H9 (cell line): ENCODE results near the gene ELAVL1. TPM values are rescaled to one million over a fixed set of nuclear protein-coding genes. Genes with fewer than 3 reads are reported as not detected.

Experiments
- DNase-seq: peaks from one replicate; pipeline ENCODE4 v3.0.0-alpha.2; 2017
- H2AFZ ChIP-seq: one replicate; pipeline ENCODE4 v1.6.1; 2013; ENCODE audit warnings: mild to moderate bottlenecking, low read length, control low read depth, moderate library complexity
- H2AK5ac ChIP-seq: 2 replicates; pipeline ENCODE4 v1.6.1; 2013; ENCODE audit warnings: low read length, control low read depth, mixed read lengths; ENCODE audit not compliant: insufficient read length
- H2BK120ac ChIP-seq: one replicate; pipeline ENCODE4 v1.6.1; 2013; ENCODE audit warnings: low read depth, mild to moderate bottlenecking, low read length, control low read depth, inconsistent platforms; ENCODE audit not compliant: poor library complexity, severe bottlenecking
- H2BK12ac ChIP-seq: 2 replicates; pipeline ENCODE4 v1.6.1; 2013; ENCODE audit warnings: low read length, control low read depth, mixed read lengths, low read depth; ENCODE audit not compliant: insufficient read length
- H2BK15ac ChIP-seq: 2 replicates; pipeline ENCODE4 v1.6.1; 2013; ENCODE audit warnings: low read depth, low read length, control low read depth
- H2BK20ac ChIP-seq: one replicate; pipeline ENCODE4 v1.6.1; 2013; ENCODE audit warnings: low read depth, mild to moderate bottlenecking, low read length, control low read depth, inconsistent platforms; ENCODE audit not compliant: poor library complexity, severe bottlenecking
- H2BK5ac ChIP-seq: 2 replicates; pipeline ENCODE4 v1.6.1; 2013; ENCODE audit warnings: low read length, control low read depth, mixed read lengths; ENCODE audit not compliant: insufficient read length
- H3K14ac ChIP-seq: 2 replicates; pipeline ENCODE4 v1.6.1; 2013; ENCODE audit warnings: low read length, control low read depth; ENCODE audit not compliant: insufficient read depth
- H3K18ac ChIP-seq: 2 replicates; pipeline ENCODE4 v1.6.1; 2013; ENCODE audit warnings: low read depth, mild to moderate bottlenecking, mixed read lengths, low read length, control low read depth; ENCODE audit not compliant: insufficient read length
- H3K23ac ChIP-seq: 2 replicates; pipeline ENCODE4 v1.6.1; 2013; ENCODE audit warnings: low read length, control low read depth, mixed read lengths, low read depth; ENCODE audit not compliant: insufficient read length
- H3K23me2 ChIP-seq: 2 replicates; pipeline ENCODE4 v1.6.1; 2013; ENCODE audit warnings: low read depth, mild to moderate bottlenecking, mixed read lengths, low read length, control low read depth; ENCODE audit not compliant: insufficient read length, poor library complexity, severe bottlenecking
- H3K27ac ChIP-seq: 2 replicates; pipeline ENCODE4 v1.5.1; 2013; ENCODE audit warnings: low read length, control low read depth, mixed read lengths, low read depth; ENCODE audit not compliant: insufficient read length
- H3K27me3 ChIP-seq: 2 replicates; pipeline ENCODE4 v1.6.1; 2013; ENCODE audit warnings: low read length, control low read depth, inconsistent platforms; ENCODE audit not compliant: insufficient read depth
- H3K4ac ChIP-seq: 2 replicates; pipeline ENCODE4 v1.6.1; 2013; ENCODE audit warnings: low read depth, mild to moderate bottlenecking, control low read depth, inconsistent platforms, low read length, moderate library complexity
- H3K4me1 ChIP-seq: 2 replicates; pipeline ENCODE4 v1.6.1; 2013; ENCODE audit warnings: low read length, control low read depth, inconsistent platforms; ENCODE audit not compliant: insufficient read depth
- H3K4me2 ChIP-seq: 2 replicates; pipeline ENCODE4 v1.6.1; 2013; ENCODE audit warnings: low read length, control low read depth, mixed read lengths; ENCODE audit not compliant: insufficient read length, insufficient read depth
- H3K56ac ChIP-seq: 2 replicates; pipeline ENCODE4 v1.6.1; 2013; ENCODE audit warnings: low read depth, mild to moderate bottlenecking, mixed read lengths, low read length, control low read depth; ENCODE audit not compliant: insufficient read length
- H3K79me1 ChIP-seq: 2 replicates; pipeline ENCODE4 v1.6.1; 2013; ENCODE audit warnings: low read depth, mild to moderate bottlenecking, moderate library complexity, low read length, control low read depth, inconsistent platforms; ENCODE audit not compliant: insufficient read depth, poor library complexity, severe bottlenecking
- H3K79me2 ChIP-seq: 2 replicates; pipeline ENCODE4 v1.6.1; 2013; ENCODE audit warnings: low read length, control low read depth, inconsistent platforms; ENCODE audit not compliant: insufficient read depth
- H3K9ac ChIP-seq: 2 replicates; pipeline ENCODE4 v1.6.1; 2013; ENCODE audit warnings: low read length, control low read depth, mixed read lengths; ENCODE audit not compliant: insufficient read length; ENCODE audit errors: extremely low read depth
- H3K9me3 ChIP-seq: one replicate; pipeline ENCODE4 v1.6.1; 2013; ENCODE audit warnings: low read depth, low read length, inconsistent platforms; ENCODE audit not compliant: control insufficient read depth
- H3T11ph ChIP-seq: one replicate; pipeline ENCODE4 v1.6.1; 2013; ENCODE audit warnings: mild to moderate bottlenecking, low read length, control low read depth, inconsistent platforms
- H4K20me1 ChIP-seq: one replicate; pipeline ENCODE4 v1.6.1; 2013; ENCODE audit not compliant: control insufficient read depth, insufficient read length, insufficient read depth
- H4K5ac ChIP-seq: 2 replicates; pipeline ENCODE4 v1.6.1; 2013; ENCODE audit warnings: low read depth, mild to moderate bottlenecking, mixed read lengths, low read length, control low read depth; ENCODE audit not compliant: insufficient read length
- H4K8ac ChIP-seq: replicated peaks from 2 replicates; pipeline ENCODE4 v1.6.1; 2013; ENCODE audit warnings: low read length, control low read depth, mixed read lengths, low read depth; ENCODE audit not compliant: insufficient read length
- H4K91ac ChIP-seq: 2 replicates; pipeline ENCODE4 v1.6.1; 2013; ENCODE audit warnings: low read depth, mild to moderate bottlenecking, moderate library complexity, mixed read lengths, low read length, control low read depth; ENCODE audit not compliant: insufficient read length
- H3K27ac Mint-ChIP-seq, 3 experiments: 2 replicates in 2 of 3; 3 replicates in 1 of 3; pipeline ENCODE4 v1.8.0; 2020 to 2021; ENCODE audit warnings: mixed read lengths in 3 of 3, mild to moderate bottlenecking in 1 of 3, moderate library complexity in 1 of 3
- H3K27me3 Mint-ChIP-seq: 2 replicates; pipeline ENCODE4 v1.8.0; 2021; ENCODE audit warnings: low read depth, mild to moderate bottlenecking, moderate library complexity, mixed read lengths
- H3K36me3 Mint-ChIP-seq, 3 experiments: 2 replicates in 2 of 3; 3 replicates in 1 of 3; pipeline ENCODE4 v1.8.0; 2020 to 2021; ENCODE audit warnings: low read depth in 3 of 3, mixed read lengths in 3 of 3; ENCODE audit not compliant: insufficient read depth in 1 of 3
- H3K4me1 Mint-ChIP-seq, 2 experiments: 2 replicates each; pipeline ENCODE4 v1.8.0; 2020; ENCODE audit warnings: mixed read lengths in 2 of 2
- H3K4me3 Mint-ChIP-seq, 2 experiments: 2 replicates in 1 of 2; 3 replicates in 1 of 2; pipeline ENCODE4 v1.8.0; 2020 to 2021; ENCODE audit warnings: mild to moderate bottlenecking in 2 of 2, mixed read lengths in 2 of 2, moderate library complexity in 1 of 2
- H3K9me3 Mint-ChIP-seq, 2 experiments: 2 replicates in 1 of 2; 3 replicates in 1 of 2; pipeline ENCODE4 v1.8.0; 2020; ENCODE audit warnings: mild to moderate bottlenecking in 2 of 2, mixed read lengths in 2 of 2, moderate library complexity in 1 of 2
- CTCF ChIP-seq: fragments of 200-600 bp; sonication (generic); conservative IDR thresholded peaks from 3 replicates; pipeline ENCODE4 v1.8.0; 2021; ENCODE audit warnings: antibody characterized with exemption, mild to moderate bottlenecking
- WGBS: extraction: QIAGEN DNeasy Blood & Tissue Kit; methylation state at CpG from one replicate; pipeline ENCODE4 v1.1.7; 2013; ENCODE audit warnings: missing lambda C conversion rate, low lambda C conversion rate, mixed read lengths; ENCODE audit not compliant: insufficient read length; ENCODE audit errors: extremely low coverage; 5-methylcytosine and 5-hydroxymethylcytosine counted together
- total RNA-seq: library from RNA; stranded (reverse); gene quantifications from 2 replicates; pipeline ENCODE4 v1.2.1, GENCODE V29; 2021

Gene ELAVL1
- total RNA-seq, 1 experiment from 2014 or later: 149 TPM

DNA sequence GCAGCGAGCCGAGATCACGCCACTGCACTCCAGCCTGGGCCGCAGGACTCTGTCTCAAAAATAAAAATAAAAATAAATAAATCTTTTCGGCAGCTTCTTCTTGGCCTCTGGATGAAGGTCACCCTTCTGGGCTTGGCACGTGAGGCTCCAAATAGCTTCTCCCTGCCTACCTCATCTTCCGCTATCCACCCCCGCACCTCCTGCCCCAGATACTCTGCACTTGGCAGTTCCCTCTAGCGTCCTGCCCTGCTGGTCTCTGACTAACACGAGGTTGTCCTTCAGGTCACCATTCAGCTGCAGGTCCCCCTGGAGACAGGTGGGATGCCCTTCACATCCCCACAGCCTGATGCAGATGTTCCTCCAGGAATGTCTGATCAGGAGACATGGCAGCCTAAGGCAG is 38.6 kb upstream of the ELAVL1 start:
- H3K4me3 Mint-ChIP-seq: no peak overlapping the region
- H3K4me1 Mint-ChIP-seq: peaks cover 2 to 9% of the 10 kb centered on the region in 2 experiments; a peak in 3 of 4 replicates
- H3K27me3 Mint-ChIP-seq: peaks cover 27% of the 10 kb centered on the region
- H3K79me2 ChIP-seq: no peaks in the 10 kb centered on the region
- no peak overlapping the region for H3T11ph ChIP-seq
- peak overlapping the region; percentile 40 for H3K18ac ChIP-seq
- H2BK20ac ChIP-seq: no peak overlapping the region
- no peaks in the 10 kb centered on the region for H3K9me3 ChIP-seq
- H2AFZ ChIP-seq: no peak overlapping the region
- H3K14ac ChIP-seq: no peak overlapping the region
- no peak overlapping the region for H3K9ac ChIP-seq
- H2BK12ac ChIP-seq: no peak overlapping the region
- H3K9me3 Mint-ChIP-seq: no peaks in the 10 kb centered on the region; a peak in 2 of 5 replicates
- H2BK120ac ChIP-seq: no peak overlapping the region
- no peaks in the 10 kb centered on the region for H4K20me1 ChIP-seq
- peak overlapping the region; percentile 56 for H4K5ac ChIP-seq
- no peak overlapping the region for H3K27ac ChIP-seq
- no peak overlapping the region for H4K8ac ChIP-seq
- no peak overlapping the region for H2AK5ac ChIP-seq
- H3K36me3 Mint-ChIP-seq: no peaks in the 10 kb centered on the region
- no peak overlapping the region for H3K4me2 ChIP-seq
- H3K79me1 ChIP-seq: no peaks in the 10 kb centered on the region
- H3K27ac Mint-ChIP-seq: no peak overlapping the region; a peak in 1 of 7 replicates
- H3K23me2 ChIP-seq: no peaks in the 10 kb centered on the region
- H3K27me3 ChIP-seq: no peaks in the 10 kb centered on the region
- H3K56ac ChIP-seq: no peak overlapping the region
- DNase-seq: no peak
- no peak overlapping the region for H3K4ac ChIP-seq
- no peak for TF ChIP-seq CTCF
- H4K91ac ChIP-seq: no peak overlapping the region
- WGBS: no CpG with 5 or more reads among the region's 10 CpGs
- no peak overlapping the region for H2BK5ac ChIP-seq
- no peak overlapping the region for H3K23ac ChIP-seq
- H2BK15ac ChIP-seq: no peak overlapping the region
- H3K4me1 ChIP-seq: no peaks in the 10 kb centered on the region
